Mammary epithelial cell (primary cell): ENCODE measurements around the gene FGF1.

Source experiments
- CTCF ChIP-seq, 2 donors: IDR thresholded peaks in 1 of 2; conservative IDR thresholded peaks in 1 of 2; 2 replicates each; pipeline ENCODE4 v1.5.1; 2011 to 2012; ENCODE audit warnings: inconsistent platforms in 2 of 2, low read length in 2 of 2, mild to moderate bottlenecking in 2 of 2, control low read depth in 1 of 2, low read depth in 1 of 2; ENCODE audit not compliant: insufficient read depth in 1 of 2; ENCODE audit errors: extremely low read depth in 1 of 2
- EZH2 ChIP-seq: IDR thresholded peaks from 2 replicates; pipeline ENCODE4 v1.6.1; 2012; ENCODE audit warnings: low read length, inconsistent platforms, borderline replicate concordance

GRCh38 chr5:142678529-142678928 is 7.4 kb downstream of the FGF1 start:
- no peak for TF ChIP-seq CTCF (conservative IDR thresholded peaks at IDR 0.05 in 1 of 2, IDR thresholded peaks at IDR 0.05 in 1 of 2; ENCODE audit: extremely low read depth in 1 of 2, insufficient read depth in 1 of 2, low read depth in 1 of 2, low read length in 2 of 2)
- TF ChIP-seq EZH2, result no peak
